ENCODE data around the gene PLXNA3. TPM values are rescaled to one million over a fixed set of nuclear protein-coding genes. Genes with fewer than 3 reads are reported as not detected.
A peak's percentile ranks its signal among the peaks of the same experiment; 100 is the strongest.

Gene PLXNA3
- total RNA-seq, 8 experiments from 2014 or later, result 8.6 to 38.0 (median 22.3) TPM

DNA sequence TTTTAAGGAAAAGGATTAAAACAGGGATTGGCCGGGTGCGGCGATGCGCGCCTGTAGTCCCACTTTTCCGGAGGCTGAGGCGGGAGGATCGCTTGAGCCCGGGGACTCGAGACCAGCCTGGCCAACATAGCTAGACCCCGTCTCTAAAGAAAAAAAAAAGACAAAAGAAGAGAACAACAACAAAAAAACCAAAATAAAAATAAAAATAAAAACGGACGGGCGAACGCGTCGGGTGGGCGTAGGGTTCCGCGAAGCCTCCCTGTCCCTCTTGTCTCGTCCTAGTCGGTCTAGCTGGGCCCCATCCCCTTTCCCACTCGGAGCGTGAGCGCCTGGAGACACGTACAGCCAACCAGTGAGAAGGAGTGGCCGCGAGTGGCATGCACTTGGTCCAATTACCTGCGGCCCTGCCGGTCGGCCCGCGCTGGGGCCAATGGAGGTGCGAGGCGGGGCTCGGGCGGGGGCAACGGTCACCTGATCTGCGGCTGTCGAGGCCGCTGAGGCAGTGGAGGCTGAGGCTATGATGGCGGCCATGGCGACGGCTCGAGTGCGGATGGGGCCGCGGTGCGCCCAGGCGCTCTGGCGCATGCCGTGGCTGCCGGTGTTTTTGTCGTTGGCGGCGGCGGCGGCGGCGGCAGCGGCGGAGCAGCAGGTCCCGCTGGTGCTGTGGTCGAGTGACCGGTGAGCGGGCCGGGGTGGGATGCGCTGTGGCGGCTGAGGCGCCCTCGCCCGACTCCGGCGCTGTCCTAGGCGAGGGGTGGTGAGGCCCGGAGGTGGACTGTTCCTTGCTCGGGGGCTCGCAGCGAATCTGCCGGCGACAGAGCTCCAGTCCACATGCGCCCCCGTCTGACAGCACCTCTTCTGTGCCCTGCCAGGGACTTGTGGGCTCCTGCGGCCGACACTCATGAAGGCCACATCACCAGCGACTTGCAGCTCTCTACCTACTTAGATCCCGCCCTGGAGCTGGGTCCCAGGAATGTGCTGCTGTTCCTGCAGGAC, 29.6 kb upstream of the PLXNA3 start, which contains the start of gene ATP6AP1:
ATP6AP1 (plus strand) TSS at position 502 of the 996 bp plus-strand sequence; CDS start at position 518, 16 bp downstream.
- in situ Hi-C loops (cut with MboI; ENCODE audit: low pct_unique_long_range_greater_than_20kb in 2 of 9, low sequenced_read_pairs in 9 of 9, unreplicated experiment in 9 of 9), result no loop called here
- ATAC-seq (replicated peaks in 6 of 8), result peak; percentile 98 to 99 (median 99)
- Histone ChIP-seq H3K4me3 (peak within 1 kb of the TSS; percentile 55 to 98 (median 77)), H3K27ac (peak within 1 kb of the TSS; percentile 84 to 89), H3K4me1 (replicated peaks in 1 of 2) (peaks cover 8 to 10% of the 10 kb centered on the region in 2 donors)
- 0 to 65% (median 50%) methylated on average over 1 to 32 of the region's 87 CpGs; no CpG with 5 or more reads in 3 of the 10 experiments for WGBS, 10 experiments

DNA sequence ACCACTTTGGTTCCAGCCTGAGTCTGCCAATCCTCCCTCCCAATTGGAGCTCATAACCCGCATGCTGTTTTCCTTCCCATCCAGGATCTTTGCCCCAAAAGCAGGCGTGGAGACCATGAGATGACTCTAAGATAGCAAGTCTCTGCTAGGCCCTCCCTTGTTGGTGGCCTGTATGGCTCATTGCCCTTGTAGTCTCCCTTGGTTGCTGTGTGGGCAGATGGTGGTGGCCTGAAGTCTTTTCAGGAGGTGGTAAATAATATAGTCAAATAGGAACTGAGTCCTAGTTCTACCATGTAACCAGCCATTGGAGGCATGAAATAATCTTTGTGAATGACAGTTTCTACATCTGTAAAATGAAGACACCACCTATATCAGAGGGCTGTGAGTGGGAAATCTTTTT, 28.4 kb upstream of the PLXNA3 start:
- in situ Hi-C loops (cut with MboI; ENCODE audit: low pct_unique_long_range_greater_than_20kb in 2 of 9, low sequenced_read_pairs in 9 of 9, unreplicated experiment in 9 of 9), result no loop called here
- WGBS, 10 experiments, result 43% methylated on average over 2 of the region's 2 CpGs; no CpG with 5 or more reads in 9 of the 10 experiments
- H3K4me3 ChIP-seq, result peak overlapping the region; percentile 55 to 98 (median 77)

DNA sequence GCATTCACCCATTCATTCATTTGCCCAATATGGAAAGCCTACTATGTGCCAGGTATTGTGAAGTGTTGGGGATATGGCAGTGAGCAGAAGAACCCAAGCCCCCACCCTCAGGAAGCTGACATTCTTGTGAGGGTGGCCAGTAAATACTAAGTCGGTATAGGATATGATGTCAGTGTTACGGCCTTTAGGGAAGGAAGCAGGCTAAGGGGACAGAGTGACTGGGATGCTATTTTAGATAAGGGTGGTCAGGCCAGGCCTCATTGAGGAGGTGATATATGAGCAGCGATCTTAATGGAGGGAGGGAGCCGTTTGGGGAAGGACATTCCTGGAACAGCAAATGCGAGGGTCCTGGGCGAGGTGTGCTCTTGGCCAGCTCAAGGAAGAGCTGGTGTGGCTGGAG, 27.6 kb upstream of the PLXNA3 start:
- peaks cover 8 to 10% of the 10 kb centered on the region in 2 donors for H3K4me1 ChIP-seq (replicated peaks in 1 of 2)
- no peak for ATAC-seq (replicated peaks in 6 of 8)
- no peak overlapping the region for H3K4me3 ChIP-seq
- no peak overlapping the region for H3K27ac ChIP-seq
- 43 to 80% (median 73%) methylated on average over 2 to 6 of the region's 6 CpGs; no CpG with 5 or more reads in 7 of the 10 experiments for WGBS, 10 experiments
- in situ Hi-C loops (cut with MboI; ENCODE audit: low pct_unique_long_range_greater_than_20kb in 2 of 9, low sequenced_read_pairs in 9 of 9, unreplicated experiment in 9 of 9), result no loop called here

More for the DNA sequence above, 28.4 kb upstream of the PLXNA3 start:
- Histone ChIP-seq H3K4me1 (replicated peaks in 1 of 2) (peaks cover 8 to 10% of the 10 kb centered on the region in 2 donors), H3K27ac (no peak overlapping the region)
- no peak for ATAC-seq (replicated peaks in 6 of 8)

DNA sequence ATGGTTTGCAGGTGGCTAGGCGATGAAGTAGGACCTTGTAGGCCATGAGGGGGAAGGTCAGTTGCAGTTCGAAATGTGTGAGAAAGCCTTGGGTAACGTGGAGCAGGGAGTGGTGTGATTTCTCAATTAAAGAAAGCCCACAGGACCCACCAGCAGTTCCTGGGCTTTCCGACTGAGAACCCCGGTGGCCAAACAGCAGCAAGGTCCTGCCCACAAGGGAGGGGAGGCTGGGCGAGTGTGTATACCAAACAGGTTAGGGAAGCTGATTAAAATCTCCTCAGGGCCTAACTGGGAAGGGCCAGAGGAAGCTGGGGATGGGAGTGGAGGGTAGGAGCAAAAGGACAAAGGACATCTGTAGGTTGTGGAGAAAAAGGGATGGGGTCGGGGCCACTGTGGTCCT, 27.2 kb upstream of the PLXNA3 start:
- peaks cover 10 to 11% of the 10 kb centered on the region in 2 donors for H3K4me1 ChIP-seq (replicated peaks in 1 of 2)
- WGBS, 10 experiments, result 39 to 100% (median 85%) methylated on average over 1 to 6 of the region's 7 CpGs; no CpG with 5 or more reads in 6 of the 10 experiments
- ATAC-seq (replicated peaks in 6 of 8), result no peak

DNA sequence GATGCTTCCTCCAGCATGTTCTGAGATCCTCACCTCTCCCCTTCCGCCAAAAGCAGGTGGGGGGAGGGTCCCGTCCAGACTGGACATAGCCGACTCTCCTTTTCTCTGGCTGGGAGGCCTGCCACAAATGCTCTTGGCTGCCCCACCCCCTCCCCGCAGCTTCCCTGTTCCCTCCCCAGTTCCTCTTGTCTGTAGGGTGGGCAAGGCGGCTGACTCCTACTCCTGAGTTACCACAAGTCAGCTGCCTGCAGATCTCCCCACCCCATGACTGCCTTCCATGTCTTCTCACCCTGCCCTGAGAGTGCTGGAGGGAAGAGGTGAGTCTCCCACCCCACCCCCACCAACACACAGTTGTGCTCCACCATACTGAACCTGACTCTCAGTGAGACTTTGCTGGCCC, 26.7 kb upstream of the PLXNA3 start:
- peaks cover 10 to 15% of the 10 kb centered on the region in 2 donors for H3K4me1 ChIP-seq (replicated peaks in 1 of 2)
- H3K4me3 ChIP-seq, result no peak overlapping the region
- ATAC-seq (replicated peaks in 6 of 8), result no peak
- 50% methylated on average over 1 of the region's 5 CpGs; no CpG with 5 or more reads in 9 of the 10 experiments for WGBS, 10 experiments
- in situ Hi-C loops (cut with MboI; ENCODE audit: low pct_unique_long_range_greater_than_20kb in 2 of 9, low sequenced_read_pairs in 9 of 9, unreplicated experiment in 9 of 9), result no loop called here
- no peak overlapping the region for H3K27ac ChIP-seq

More for the DNA sequence above, 27.2 kb upstream of the PLXNA3 start:
- Histone ChIP-seq H3K4me3 (no peak overlapping the region), H3K27ac (no peak overlapping the region)
- in situ Hi-C loops (cut with MboI; ENCODE audit: low pct_unique_long_range_greater_than_20kb in 2 of 9, low sequenced_read_pairs in 9 of 9, unreplicated experiment in 9 of 9), result no loop called here

DNA sequence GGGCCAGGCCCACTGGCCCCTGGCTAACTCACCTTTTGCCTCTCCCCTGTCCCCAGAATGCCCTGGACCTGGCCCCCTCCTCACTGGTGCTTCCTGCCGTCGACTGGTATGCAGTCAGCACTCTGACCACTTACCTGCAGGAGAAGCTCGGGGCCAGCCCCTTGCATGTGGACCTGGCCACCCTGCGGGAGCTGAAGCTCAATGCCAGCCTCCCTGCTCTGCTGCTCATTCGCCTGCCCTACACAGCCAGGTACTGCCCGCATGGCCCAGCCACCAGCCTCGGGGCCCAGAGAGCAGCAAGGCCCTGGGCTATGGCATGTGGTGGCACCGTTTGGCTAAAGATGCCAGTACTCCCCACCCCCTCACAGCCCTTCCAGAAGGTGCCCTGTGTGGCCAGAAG, 25.9 kb upstream of the PLXNA3 start:
- no peak for ATAC-seq (replicated peaks in 6 of 8)
- peaks cover 10 to 15% of the 10 kb centered on the region in 2 donors for H3K4me1 ChIP-seq (replicated peaks in 1 of 2)
- H3K4me3 ChIP-seq, result no peak overlapping the region
- WGBS, 10 experiments, result 33 to 80% methylated on average over 1 of the region's 8 CpGs; no CpG with 5 or more reads in 8 of the 10 experiments
- H3K27ac ChIP-seq, result no peak overlapping the region
- in situ Hi-C loops (cut with MboI; ENCODE audit: low pct_unique_long_range_greater_than_20kb in 2 of 9, low sequenced_read_pairs in 9 of 9, unreplicated experiment in 9 of 9), result no loop called here

DNA sequence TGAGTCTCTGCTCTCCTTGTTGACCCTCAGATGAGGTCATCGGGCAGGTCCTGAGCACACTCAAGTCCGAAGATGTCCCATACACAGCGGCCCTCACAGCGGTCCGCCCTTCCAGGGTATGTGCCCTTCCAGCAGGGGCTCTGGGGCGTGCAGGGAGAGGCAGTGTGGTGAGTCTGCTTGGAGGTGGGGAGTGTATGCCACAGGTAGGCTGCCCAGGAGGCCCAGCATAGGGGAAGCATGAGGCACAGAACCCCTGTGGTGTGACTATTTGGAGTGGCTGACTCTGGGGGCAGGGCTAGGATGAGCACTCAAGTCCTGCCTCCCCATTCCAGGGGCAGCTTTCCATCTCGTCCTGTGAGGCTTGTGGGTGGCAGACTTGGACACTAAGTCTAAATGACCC, 24.5 kb upstream of the PLXNA3 start:
- 63% methylated on average over 1 of the region's 7 CpGs; no CpG with 5 or more reads in 9 of the 10 experiments for WGBS, 10 experiments
- no peak overlapping the region for H3K27ac ChIP-seq
- ATAC-seq (replicated peaks in 6 of 8), result no peak
- in situ Hi-C loops (cut with MboI; ENCODE audit: low pct_unique_long_range_greater_than_20kb in 2 of 9, low sequenced_read_pairs in 9 of 9, unreplicated experiment in 9 of 9), result no loop called here
- H3K4me3 ChIP-seq, result no peak overlapping the region
- H3K4me1 ChIP-seq (replicated peaks in 1 of 2), result peaks cover 7 to 17% of the 10 kb centered on the region in 2 donors

DNA sequence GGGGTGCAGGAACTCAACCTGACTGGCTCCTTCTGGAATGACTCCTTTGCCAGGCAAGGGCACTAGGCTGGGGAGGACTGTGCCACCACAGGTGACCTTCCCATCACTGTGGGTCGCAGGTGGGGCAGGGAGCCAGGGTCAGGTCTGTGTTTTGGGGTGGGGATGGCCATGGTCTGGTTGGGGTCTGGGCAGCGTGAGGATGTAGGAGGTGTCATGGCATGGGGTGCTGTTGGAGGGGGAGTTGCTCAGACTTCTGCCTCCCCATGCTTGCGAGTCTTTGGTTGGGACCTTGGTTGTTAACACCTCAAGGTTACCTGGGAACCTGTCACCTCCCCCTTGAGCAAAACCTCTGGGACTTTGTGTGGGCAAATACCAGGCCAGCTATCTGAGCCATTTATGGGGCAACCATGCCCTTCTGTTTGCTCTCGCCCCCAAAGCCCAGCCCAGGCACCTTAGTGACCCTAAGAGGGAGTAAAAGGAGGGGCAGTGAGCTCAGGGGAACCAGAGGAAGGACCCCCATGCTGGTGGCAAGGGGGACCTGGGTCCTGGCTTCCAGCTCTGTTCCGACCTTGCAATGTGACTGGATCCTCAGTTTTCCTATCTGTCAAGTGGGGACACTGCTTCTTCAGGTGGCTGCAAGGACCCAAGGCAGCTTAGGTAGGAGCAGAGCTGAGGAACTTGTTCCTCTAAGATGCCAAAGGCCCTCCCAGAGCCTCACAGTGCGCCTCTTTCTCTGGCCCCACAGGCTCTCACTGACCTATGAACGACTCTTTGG, 23.5 kb upstream of the PLXNA3 start:
- WGBS, 10 experiments, result 100% methylated on average over 1 of the region's 7 CpGs; no CpG with 5 or more reads in 7 of the 10 experiments
- no peak for ATAC-seq (replicated peaks in 6 of 8)
- H3K4me3 ChIP-seq, result no peak overlapping the region
- peaks cover 4 to 21% of the 10 kb centered on the region in 2 donors for H3K4me1 ChIP-seq (replicated peaks in 1 of 2)
- no peak overlapping the region for H3K27ac ChIP-seq
- in situ Hi-C loops (cut with MboI; ENCODE audit: low pct_unique_long_range_greater_than_20kb in 2 of 9, low sequenced_read_pairs in 9 of 9, unreplicated experiment in 9 of 9), result no loop called here

DNA sequence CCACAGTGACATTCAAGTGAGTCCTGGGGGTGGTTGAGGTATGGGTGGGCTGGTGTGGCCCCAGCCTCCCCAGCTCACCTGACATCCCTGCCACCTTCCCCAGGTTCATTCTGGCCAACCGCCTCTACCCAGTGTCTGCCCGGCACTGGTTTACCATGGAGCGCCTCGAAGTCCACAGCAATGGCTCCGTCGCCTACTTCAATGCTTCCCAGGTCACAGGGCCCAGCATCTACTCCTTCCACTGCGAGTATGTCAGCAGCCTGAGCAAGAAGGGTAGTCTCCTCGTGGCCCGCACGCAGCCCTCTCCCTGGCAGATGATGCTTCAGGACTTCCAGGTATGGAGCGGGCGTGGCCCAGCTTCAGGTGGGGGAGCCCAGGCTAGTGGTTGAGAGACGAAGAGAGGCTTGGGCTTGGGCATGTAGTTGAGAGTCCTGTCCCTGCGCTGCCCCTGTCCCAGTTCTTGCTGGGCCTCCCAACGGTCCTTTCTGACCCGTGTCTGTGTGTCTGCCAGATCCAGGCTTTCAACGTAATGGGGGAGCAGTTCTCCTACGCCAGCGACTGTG, 22.8 kb upstream of the PLXNA3 start:
- Histone ChIP-seq H3K4me1 (replicated peaks in 1 of 2) (peaks cover 2 to 16% of the 10 kb centered on the region in 2 donors), H3K27ac (peak overlapping the region in 1 of 2 donors; percentile 100), H3K4me3 (no peak overlapping the region)
- in situ Hi-C loops (cut with MboI; ENCODE audit: low pct_unique_long_range_greater_than_20kb in 2 of 9, low sequenced_read_pairs in 9 of 9, unreplicated experiment in 9 of 9), result no loop called here
- no peak for ATAC-seq (replicated peaks in 6 of 8)
- 53 to 60% methylated on average over 3 to 6 of the region's 19 CpGs; no CpG with 5 or more reads in 8 of the 10 experiments for WGBS, 10 experiments

DNA sequence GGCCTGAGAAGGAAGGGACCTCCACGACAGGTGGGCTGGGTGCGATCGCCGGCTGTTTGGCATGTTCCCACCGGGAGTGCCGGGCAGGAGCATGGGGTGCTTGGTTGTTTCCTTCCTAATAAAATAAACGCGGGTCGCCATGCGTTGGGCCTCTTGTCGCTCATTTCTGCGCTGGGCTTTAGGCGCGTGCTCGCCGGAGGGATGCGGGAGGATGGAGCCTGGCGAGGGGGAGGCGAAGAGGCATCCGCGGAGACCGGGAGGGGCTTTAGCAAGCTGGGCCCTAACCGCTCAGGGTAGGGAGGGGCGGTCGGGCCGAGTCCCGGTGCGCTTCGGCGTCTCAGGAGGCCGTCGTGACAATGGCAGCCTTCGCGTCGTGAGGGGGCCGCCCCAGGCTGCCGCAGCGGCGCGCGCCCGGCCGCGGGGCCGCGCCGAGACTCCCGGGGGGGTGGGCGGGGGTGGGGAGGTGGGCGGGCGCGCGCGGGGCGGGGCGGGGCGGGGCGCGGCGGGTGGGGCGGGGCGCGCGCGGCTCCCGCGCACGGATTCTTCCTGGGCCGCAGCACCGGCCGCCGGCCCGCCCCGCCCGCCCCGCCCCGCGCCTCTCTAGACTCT, 21.6 kb upstream of the PLXNA3 start:
- peak; percentile 63 to 85 (median 82) for ATAC-seq (replicated peaks in 6 of 8)
- Histone ChIP-seq H3K4me1 (replicated peaks in 1 of 2) (peaks cover 2 to 16% of the 10 kb centered on the region in 2 donors), H3K4me3 (peak overlapping the region; percentile 72 to 95 (median 88)), H3K27ac (peak overlapping the region; percentile 100)
- 28% methylated on average over 4 of the region's 78 CpGs; no CpG with 5 or more reads in 9 of the 10 experiments for WGBS, 10 experiments
- in situ Hi-C loops (cut with MboI; ENCODE audit: low pct_unique_long_range_greater_than_20kb in 2 of 9, low sequenced_read_pairs in 9 of 9, unreplicated experiment in 9 of 9), result no loop called here

DNA sequence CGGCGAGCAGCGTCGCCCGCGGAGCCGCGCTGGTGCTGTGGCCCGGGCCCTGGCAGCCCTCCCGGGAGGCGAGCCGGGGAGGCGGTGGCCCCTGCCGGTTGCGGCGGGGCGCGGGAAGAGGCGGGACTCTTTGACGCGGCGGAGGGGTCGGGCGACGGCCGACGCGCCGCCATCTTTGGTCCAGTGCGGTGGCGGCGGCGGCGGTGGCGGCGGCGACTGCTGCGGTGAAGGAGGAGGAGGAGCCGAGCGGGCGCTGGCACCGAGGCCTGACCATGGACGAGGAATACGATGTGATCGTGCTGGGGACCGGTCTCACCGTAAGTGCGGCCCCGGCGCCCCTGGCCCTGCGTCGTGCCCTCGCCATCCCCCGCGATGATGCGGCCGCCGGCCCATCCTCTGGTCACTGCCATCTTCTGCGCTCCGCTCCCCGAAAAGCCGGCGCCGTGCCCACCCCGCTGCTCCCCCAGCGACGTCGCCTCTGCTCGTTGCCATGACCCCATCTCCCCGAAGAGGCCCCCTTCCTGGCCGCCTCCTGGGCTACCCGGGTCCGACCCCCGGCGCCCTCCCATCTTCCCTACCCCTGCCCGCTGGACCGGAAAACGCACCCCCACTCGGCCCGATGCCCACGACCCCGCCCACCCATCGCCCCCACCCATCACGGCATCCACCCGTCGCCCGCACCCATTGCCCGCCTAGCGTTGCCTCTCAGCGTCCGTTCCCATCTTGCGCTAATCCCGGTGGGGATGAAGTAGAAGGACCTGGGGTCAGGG, 20.9 kb upstream of the PLXNA3 start, which contains the start of gene GDI1:
GDI1 (plus strand) TSS at position 172 of the 770 bp plus-strand sequence; CDS start at position 273, 101 bp downstream.
- ATAC-seq (replicated peaks in 6 of 8), result peak; percentile 53 to 78 (median 66)
- Histone ChIP-seq H3K27ac (peak within 1 kb of the TSS; percentile 100), H3K4me3 (peak within 1 kb of the TSS; percentile 72 to 95 (median 88)), H3K4me1 (replicated peaks in 1 of 2) (peaks cover 2 to 16% of the 10 kb centered on the region in 2 donors)
- WGBS, 10 experiments, result 0% methylated on average over 2 of the region's 93 CpGs; no CpG with 5 or more reads in 9 of the 10 experiments
- in situ Hi-C loops (cut with MboI; ENCODE audit: low pct_unique_long_range_greater_than_20kb in 2 of 9, low sequenced_read_pairs in 9 of 9, unreplicated experiment in 9 of 9), result no loop called here

Measured in motor neuron (in vitro differentiated cells).